Stimulated activated effector memory CD8-positive, alpha-beta T cell treated with anti-CD3 and anti-CD28 coated beads, Interleukin-12 subunit alpha, Interleukin-12 subunit beta, amount 100 ng/mL, for 72 hours (primary cell): ENCODE measurements around the gene ABCC9.
"Not testable (repeated sequence)": the region's sequence is repeated elsewhere in the genome, so short reads cannot be mapped to it uniquely, and the experiment has no call there.

ENCODE experiments used
- ATAC-seq: fragments of 150-1000 bp; cut with Tn5 transposase; 2 replicates; pipeline ENCODE4 v1.10.0; 2021
- DNase-seq, 2 donors: peaks; one replicate each; pipeline ENCODE4 v3.0.0; 2021 to 2022; ENCODE audit warnings: low spot score in 2 of 2
- H3K27ac Mint-ChIP-seq: one replicate; pipeline ENCODE4 v1.8.0; 2022; ENCODE audit warnings: mild to moderate bottlenecking, mixed read lengths
- H3K36me3 Mint-ChIP-seq: one replicate; pipeline ENCODE4 v1.8.0; 2022; ENCODE audit warnings: mild to moderate bottlenecking, mixed read lengths
- H3K4me1 Mint-ChIP-seq: one replicate; pipeline ENCODE4 v1.8.0; 2022; ENCODE audit warnings: mixed read lengths
- H3K4me3 Mint-ChIP-seq: one replicate; pipeline ENCODE4 v1.8.0; 2022; ENCODE audit warnings: mild to moderate bottlenecking, mixed read lengths
- H3K9me3 Mint-ChIP-seq: one replicate; pipeline ENCODE4 v1.8.0; 2022; ENCODE audit warnings: mixed read lengths

The ABCC9 gene

GRCh38 chr12:21823581-21823980 is 117.6 kb downstream of the ABCC9 start:
- Mint-ChIP-seq H3K4me1 (no peaks in the 10 kb centered on the region), H3K36me3 (no peaks in the 10 kb centered on the region), H3K4me3 (no peak overlapping the region), H3K9me3 (no peaks in the 10 kb centered on the region), H3K27ac (no peak overlapping the region)
- no peak for ATAC-seq
- no peak for DNase-seq

DNA sequence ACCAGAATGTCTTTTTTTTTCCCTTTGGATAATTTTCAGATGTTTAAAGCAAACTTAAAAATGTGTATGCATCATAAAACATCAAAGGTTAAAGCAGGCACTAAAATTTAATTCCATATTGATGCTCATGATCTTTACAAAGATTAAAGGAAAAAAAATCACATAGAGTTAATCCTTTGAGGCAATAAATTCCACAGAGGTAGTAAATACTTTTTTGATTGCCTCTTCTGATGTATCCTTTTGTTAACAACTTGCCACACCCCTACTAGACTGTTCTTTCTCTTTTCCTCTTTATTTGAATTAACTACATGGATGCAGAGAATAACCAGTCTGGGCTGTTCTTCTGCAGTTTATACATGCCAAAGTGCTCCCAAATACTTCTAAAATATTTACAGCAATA is 121.5 kb downstream of the ABCC9 start:
- H3K4me3 Mint-ChIP-seq = no peak overlapping the region
- no peaks in the 10 kb centered on the region for H3K36me3 Mint-ChIP-seq
- H3K9me3 Mint-ChIP-seq = no peaks in the 10 kb centered on the region
- no peak for ATAC-seq
- no peak overlapping the region for H3K27ac Mint-ChIP-seq
- no peak for DNase-seq
- H3K4me1 Mint-ChIP-seq = no peaks in the 10 kb centered on the region

DNA sequence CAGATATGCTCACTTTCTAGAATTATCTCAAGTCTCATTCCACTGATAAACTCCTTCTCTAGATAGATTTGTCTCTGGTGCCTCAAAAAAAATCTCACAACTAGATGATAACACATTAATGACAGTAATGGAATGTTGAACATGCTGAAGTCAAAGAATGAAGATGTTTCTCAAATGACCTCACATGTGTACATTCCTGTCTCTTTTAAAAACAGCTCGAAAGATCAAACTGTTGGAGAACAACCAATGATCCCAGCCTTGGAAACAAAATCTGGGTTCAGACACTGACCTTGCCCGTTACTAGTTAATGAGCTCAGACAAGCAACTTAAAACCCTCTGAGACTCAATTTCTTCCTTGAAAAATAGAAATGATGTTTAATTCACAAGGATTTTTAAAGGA is 122.0 kb downstream of the ABCC9 start:
- H3K4me3 Mint-ChIP-seq = no peak overlapping the region
- H3K9me3 Mint-ChIP-seq = no peaks in the 10 kb centered on the region
- no peak for DNase-seq
- ATAC-seq = no peak
- no peaks in the 10 kb centered on the region for H3K4me1 Mint-ChIP-seq
- no peaks in the 10 kb centered on the region for H3K36me3 Mint-ChIP-seq
- H3K27ac Mint-ChIP-seq = no peak overlapping the region

DNA sequence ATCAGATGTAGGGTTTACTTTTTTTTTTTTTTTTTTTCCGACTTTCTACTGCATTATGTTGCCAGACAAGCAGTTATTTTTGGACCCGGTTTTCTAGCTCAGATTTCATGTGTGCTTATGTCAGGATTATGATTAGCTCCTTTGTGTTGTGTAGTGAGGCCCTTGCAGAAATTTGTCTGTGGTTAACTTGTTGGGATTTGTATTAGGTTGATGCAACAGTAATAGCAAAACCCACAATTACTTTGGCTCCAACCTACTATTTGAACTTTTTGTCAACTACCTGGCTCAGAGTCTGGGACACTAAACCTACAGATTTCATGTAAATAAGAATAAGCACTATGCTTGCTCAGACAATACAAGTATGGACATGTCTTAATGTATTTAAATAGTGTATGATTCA is 122.6 kb downstream of the ABCC9 start:
- ATAC-seq (no peak), DNase-seq (no peak)
- no peaks in the 10 kb centered on the region for H3K9me3 Mint-ChIP-seq
- no peaks in the 10 kb centered on the region for H3K36me3 Mint-ChIP-seq
- H3K4me3 Mint-ChIP-seq = no peak overlapping the region
- no peak overlapping the region for H3K27ac Mint-ChIP-seq
- H3K4me1 Mint-ChIP-seq = no peaks in the 10 kb centered on the region

- Mint-ChIP-seq H3K27ac (no peak overlapping the region), H3K4me3 (no peak overlapping the region), H3K4me1 (no peaks in the 10 kb centered on the region), H3K36me3 (no peaks in the 10 kb centered on the region), H3K9me3 (no peaks in the 10 kb centered on the region)
- DNase-seq (no peak), ATAC-seq (no peak)
These were observed 125.7 kb downstream of the ABCC9 start for GRCh38 chr12:21815306-21816062.

- Mint-ChIP-seq H3K4me1 (no peaks in the 10 kb centered on the region), H3K9me3 (no peaks in the 10 kb centered on the region), H3K27ac (no peak overlapping the region), H3K4me3 (no peak overlapping the region), H3K36me3 (no peaks in the 10 kb centered on the region)
- DNase-seq = no peak
- ATAC-seq = no peak
These were observed 126.4 kb downstream of the ABCC9 start for GRCh38 chr12:21814814-21815213.

DNA sequence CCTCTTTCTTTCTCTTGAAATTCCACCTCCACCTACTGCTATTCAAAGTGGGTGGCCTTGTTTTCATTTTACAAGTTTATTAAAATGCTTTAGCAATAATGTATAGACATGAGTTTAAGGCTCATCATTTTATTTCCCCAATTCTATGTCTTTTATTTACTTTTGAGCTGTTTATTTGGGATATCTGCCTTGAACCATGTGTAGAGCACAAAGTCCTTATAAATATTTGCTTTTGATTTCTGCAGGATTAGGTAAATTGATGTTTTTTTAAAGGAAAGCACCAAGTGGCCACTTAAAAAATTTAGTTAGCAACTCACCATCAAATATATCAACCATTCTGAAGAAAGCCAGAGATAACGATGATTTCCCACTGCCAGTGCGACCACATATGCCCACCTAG is 126.9 kb downstream of the ABCC9 start:
- H3K4me3 Mint-ChIP-seq = no peak overlapping the region
- DNase-seq (no peak), ATAC-seq (no peak)
- no peak overlapping the region for H3K27ac Mint-ChIP-seq
- H3K9me3 Mint-ChIP-seq = no peaks in the 10 kb centered on the region
- no peaks in the 10 kb centered on the region for H3K36me3 Mint-ChIP-seq
- no peaks in the 10 kb centered on the region for H3K4me1 Mint-ChIP-seq

DNA sequence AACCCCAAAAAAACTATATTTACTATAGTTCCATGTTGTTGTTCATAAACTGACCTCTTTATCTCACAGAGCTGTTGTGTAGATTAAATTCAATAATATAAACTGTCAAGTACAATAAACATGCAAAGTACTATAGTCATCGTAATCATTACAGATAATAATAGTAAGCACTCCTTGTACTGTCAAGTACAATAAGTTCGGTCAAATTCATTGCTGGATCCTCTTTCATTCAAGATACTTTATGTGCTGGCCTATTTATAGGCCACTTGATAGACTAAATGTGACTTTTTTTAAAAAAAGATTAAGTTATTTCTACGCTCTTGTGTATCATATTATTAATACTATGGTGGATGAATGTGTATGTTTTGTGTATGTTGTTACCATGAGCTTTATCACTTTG is 127.5 kb downstream of the ABCC9 start:
- no peak overlapping the region for H3K27ac Mint-ChIP-seq
- DNase-seq (no peak), ATAC-seq (no peak)
- no peaks in the 10 kb centered on the region for H3K4me1 Mint-ChIP-seq
- H3K36me3 Mint-ChIP-seq = no peaks in the 10 kb centered on the region
- H3K9me3 Mint-ChIP-seq = no peaks in the 10 kb centered on the region
- no peak overlapping the region for H3K4me3 Mint-ChIP-seq

GRCh38 chr12:21813125-21813524 is 128.1 kb downstream of the ABCC9 start:
- Mint-ChIP-seq H3K27ac (no peak overlapping the region), H3K4me1 (no peaks in the 10 kb centered on the region), H3K36me3 (no peaks in the 10 kb centered on the region), H3K9me3 (no peaks in the 10 kb centered on the region), H3K4me3 (no peak overlapping the region)
- ATAC-seq (no peak), DNase-seq (no peak)

DNA sequence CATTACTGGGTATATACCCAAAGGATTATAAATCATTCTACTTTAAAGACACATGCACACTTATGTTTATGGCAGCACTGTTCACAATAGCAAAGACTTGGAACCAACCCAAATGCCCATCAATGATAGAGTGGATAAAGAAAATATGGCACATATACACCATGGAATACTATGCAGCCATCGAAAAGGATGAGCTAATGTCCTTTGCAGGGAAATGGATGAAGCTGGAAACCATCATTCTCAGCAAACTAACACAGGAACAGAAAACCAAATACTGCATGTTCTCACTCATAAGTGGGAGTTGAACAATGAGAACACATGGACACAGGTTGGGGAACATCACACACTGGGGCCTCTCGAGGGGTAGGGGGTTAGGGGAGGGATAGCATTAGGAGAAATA is 128.9 kb downstream of the ABCC9 start:
- not testable (repeated sequence) for ATAC-seq, H3K4me3 Mint-ChIP-seq, DNase-seq, H3K36me3 Mint-ChIP-seq, H3K27ac Mint-ChIP-seq, H3K4me1 Mint-ChIP-seq, H3K9me3 Mint-ChIP-seq

- Mint-ChIP-seq H3K4me1 (no peaks in the 10 kb centered on the region), H3K9me3 (no peaks in the 10 kb centered on the region), H3K27ac (no peak overlapping the region), H3K4me3 (no peak overlapping the region), H3K36me3 (no peaks in the 10 kb centered on the region)
- ATAC-seq (no peak), DNase-seq (no peak)
These were observed 132.1 kb downstream of the ABCC9 start for GRCh38 chr12:21809100-21809499.

GRCh38 chr12:21806255-21806654 is 135.0 kb downstream of the ABCC9 start:
- no peaks in the 10 kb centered on the region for H3K9me3 Mint-ChIP-seq
- no peaks in the 10 kb centered on the region for H3K4me1 Mint-ChIP-seq
- H3K36me3 Mint-ChIP-seq = no peaks in the 10 kb centered on the region
- H3K4me3 Mint-ChIP-seq = no peak overlapping the region
- ATAC-seq (no peak), DNase-seq (no peak)
- H3K27ac Mint-ChIP-seq = no peak overlapping the region

- H3K27ac Mint-ChIP-seq = no peak overlapping the region
- no peaks in the 10 kb centered on the region for H3K36me3 Mint-ChIP-seq
- no peaks in the 10 kb centered on the region for H3K4me1 Mint-ChIP-seq
- no peak overlapping the region for H3K4me3 Mint-ChIP-seq
- DNase-seq (no peak), ATAC-seq (no peak)
- H3K9me3 Mint-ChIP-seq = no peaks in the 10 kb centered on the region
These were observed 139.5 kb downstream of the ABCC9 start for GRCh38 chr12:21801522-21802288.

- ATAC-seq (no peak), DNase-seq (no peak)
- Mint-ChIP-seq H3K9me3 (no peaks in the 10 kb centered on the region), H3K36me3 (no peaks in the 10 kb centered on the region), H3K27ac (no peak overlapping the region), H3K4me3 (no peak overlapping the region), H3K4me1 (no peaks in the 10 kb centered on the region)
These were observed 141.2 kb downstream of the ABCC9 start for GRCh38 chr12:21800011-21800410.

GRCh38 chr12:21797539-21797938 is 143.7 kb downstream of the ABCC9 start:
- no peak for ATAC-seq
- Mint-ChIP-seq H3K4me3 (no peak overlapping the region), H3K27ac (no peak overlapping the region), H3K9me3 (peaks cover under 1% of the 10 kb centered on the region), H3K36me3 (no peaks in the 10 kb centered on the region), H3K4me1 (no peaks in the 10 kb centered on the region)
- DNase-seq = no peak

DNA sequence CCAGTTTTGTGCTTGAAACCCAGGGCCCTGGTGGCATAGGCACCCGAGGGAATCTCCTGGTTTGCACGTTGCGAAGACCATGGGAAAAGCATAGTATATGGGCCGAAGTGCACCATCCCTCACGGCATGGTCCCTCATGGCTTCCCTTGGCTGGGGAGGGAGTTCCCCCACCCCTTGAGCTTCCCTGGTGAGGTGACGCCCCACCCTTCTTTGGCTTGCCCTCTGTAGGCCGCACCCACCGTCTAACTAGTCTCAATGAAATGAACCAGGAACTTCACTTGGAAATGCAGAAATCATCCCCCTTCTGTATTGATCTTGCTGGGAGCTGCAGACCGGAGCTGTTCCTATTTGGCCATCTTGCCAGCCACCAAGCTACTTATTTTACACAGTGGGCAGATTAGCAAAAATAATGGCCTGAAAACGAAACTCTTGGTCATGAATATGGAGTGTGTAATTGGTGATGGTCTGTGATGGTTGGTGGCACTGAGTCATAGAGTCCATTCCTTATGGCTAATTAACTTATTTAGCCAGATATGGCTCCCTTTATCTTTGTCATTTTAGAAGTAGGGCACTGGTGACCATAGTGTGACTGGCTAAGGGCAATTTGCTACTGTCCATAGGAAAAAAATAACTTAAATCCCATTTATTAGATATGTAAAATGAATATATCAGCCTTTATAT is 145.4 kb downstream of the ABCC9 start:
- H3K9me3 Mint-ChIP-seq = peaks cover 4% of the 10 kb centered on the region

More for the DNA sequence above, 145.4 kb downstream of the ABCC9 start:
- Mint-ChIP-seq H3K36me3 (no peaks in the 10 kb centered on the region), H3K4me3 (no peak overlapping the region), H3K4me1 (no peaks in the 10 kb centered on the region), H3K27ac (no peak overlapping the region)
- DNase-seq = no peak
- ATAC-seq = no peak
